Esophagus squamous epithelium (tissue), 4 donors: ENCODE data around the gene UXT.
A peak's percentile ranks its signal among the peaks of the same experiment; 100 is the strongest.

Source experiments
- POLR2A ChIP-seq, 4 donors: fragments of 450-650 bp; IDR thresholded peaks; one replicate each; pipeline ENCODE4 v1.6.1; 2017; ENCODE audit warnings: antibody characterized with exemption in 4 of 4, mild to moderate bottlenecking in 4 of 4, moderate library complexity in 3 of 4
- TF ChIP-seq, protein P1 (sequence below), 6 experiments: fragments of 450-650 bp in 4 of 6; fragments of 200-600 bp in 2 of 6; sonication (generic) in 2 of 6; IDR thresholded peaks; one replicate each; pipeline ENCODE4 v1.5.1; 2016 to 2019; ENCODE audit warnings: antibody characterized with exemption in 6 of 6, mild to moderate bottlenecking in 4 of 6, moderate library complexity in 4 of 6

- TF ChIP-seq, protein P1, sequence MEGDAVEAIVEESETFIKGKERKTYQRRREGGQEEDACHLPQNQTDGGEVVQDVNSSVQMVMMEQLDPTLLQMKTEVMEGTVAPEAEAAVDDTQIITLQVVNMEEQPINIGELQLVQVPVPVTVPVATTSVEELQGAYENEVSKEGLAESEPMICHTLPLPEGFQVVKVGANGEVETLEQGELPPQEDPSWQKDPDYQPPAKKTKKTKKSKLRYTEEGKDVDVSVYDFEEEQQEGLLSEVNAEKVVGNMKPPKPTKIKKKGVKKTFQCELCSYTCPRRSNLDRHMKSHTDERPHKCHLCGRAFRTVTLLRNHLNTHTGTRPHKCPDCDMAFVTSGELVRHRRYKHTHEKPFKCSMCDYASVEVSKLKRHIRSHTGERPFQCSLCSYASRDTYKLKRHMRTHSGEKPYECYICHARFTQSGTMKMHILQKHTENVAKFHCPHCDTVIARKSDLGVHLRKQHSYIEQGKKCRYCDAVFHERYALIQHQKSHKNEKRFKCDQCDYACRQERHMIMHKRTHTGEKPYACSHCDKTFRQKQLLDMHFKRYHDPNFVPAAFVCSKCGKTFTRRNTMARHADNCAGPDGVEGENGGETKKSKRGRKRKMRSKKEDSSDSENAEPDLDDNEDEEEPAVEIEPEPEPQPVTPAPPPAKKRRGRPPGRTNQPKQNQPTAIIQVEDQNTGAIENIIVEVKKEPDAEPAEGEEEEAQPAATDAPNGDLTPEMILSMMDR (IDR thresholded peaks at IDR 0.05) = peak in 3 of 6 experiments; percentile 14 to 25 (median 17)
- no peak for TF ChIP-seq POLR2A (IDR thresholded peaks at IDR 0.05)
These were observed 14.4 kb downstream of the UXT start for GRCh38 chrX:47644557-47645091.
